Muscle layer of colon (tissue), 2 donors: ENCODE measurements around the gene MAGEA9B.
"Not testable (repeated sequence)": the region's sequence is repeated elsewhere in the genome, so short reads cannot be mapped to it uniquely, and the experiment has no call there.

Experiments
- H3K27ac ChIP-seq: one replicate; pipeline ENCODE4 v1.7.0; 2013; ENCODE audit warnings: low read depth, mild to moderate bottlenecking, low read length, moderate library complexity
- H3K27me3 ChIP-seq, 2 donors: one replicate each; pipeline ENCODE4 v1.7.0; 2013; ENCODE audit warnings: low read length in 2 of 2, mild to moderate bottlenecking in 2 of 2; ENCODE audit not compliant: insufficient read depth in 2 of 2, control insufficient read depth in 1 of 2
- H3K36me3 ChIP-seq: one replicate; pipeline ENCODE4 v1.7.0; 2013; ENCODE audit warnings: mild to moderate bottlenecking, low read length; ENCODE audit not compliant: insufficient read depth
- H3K4me1 ChIP-seq: one replicate; pipeline ENCODE4 v1.7.0; 2013; ENCODE audit warnings: mild to moderate bottlenecking, low read length; ENCODE audit not compliant: insufficient read depth
- H3K4me3 ChIP-seq, 2 donors: one replicate each; pipeline ENCODE4 v1.7.0; 2013; ENCODE audit warnings: low read length in 2 of 2, low read depth in 1 of 2, mild to moderate bottlenecking in 1 of 2, moderate library complexity in 1 of 2
- H3K9ac ChIP-seq: one replicate; pipeline ENCODE4 v1.7.0; 2013; ENCODE audit warnings: low read length
- H3K9me3 ChIP-seq: one replicate; pipeline ENCODE4 v1.7.0; 2013; ENCODE audit warnings: mild to moderate bottlenecking, low read length
- donor health status: abdominal sarcoma.
- donor health status: Adenocarcinoma of cecum.

MAGEA9B gene, protein sequence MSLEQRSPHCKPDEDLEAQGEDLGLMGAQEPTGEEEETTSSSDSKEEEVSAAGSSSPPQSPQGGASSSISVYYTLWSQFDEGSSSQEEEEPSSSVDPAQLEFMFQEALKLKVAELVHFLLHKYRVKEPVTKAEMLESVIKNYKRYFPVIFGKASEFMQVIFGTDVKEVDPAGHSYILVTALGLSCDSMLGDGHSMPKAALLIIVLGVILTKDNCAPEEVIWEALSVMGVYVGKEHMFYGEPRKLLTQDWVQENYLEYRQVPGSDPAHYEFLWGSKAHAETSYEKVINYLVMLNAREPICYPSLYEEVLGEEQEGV

GRCh38 chrX:149587359-149587758 is at the start of gene MAGEA9B:
TSS of gene MAGEA9B (minus strand) at chrX:149587459. CDS start at chrX:149583179, 4,280 bp downstream.
- H3K9ac ChIP-seq, result not testable (repeated sequence)

GRCh38 chrX:149633511-149633910 is 46.3 kb upstream of the MAGEA9B start:
- Histone ChIP-seq H3K9ac (no peak overlapping the region), H3K36me3 (no peaks in the 10 kb centered on the region), H3K27me3 (no peaks in the 10 kb centered on the region), H3K27ac (no peak overlapping the region), H3K4me1 (peaks cover 10% of the 10 kb centered on the region), H3K9me3 (no peaks in the 10 kb centered on the region), H3K4me3 (no peak overlapping the region)

More at GRCh38 chrX:149587359-149587758, at the start of gene MAGEA9B:
- H3K9me3 ChIP-seq, H3K27me3 ChIP-seq, H3K36me3 ChIP-seq, H3K4me1 ChIP-seq, H3K27ac ChIP-seq, H3K4me3 ChIP-seq: not testable (repeated sequence)

DNA sequence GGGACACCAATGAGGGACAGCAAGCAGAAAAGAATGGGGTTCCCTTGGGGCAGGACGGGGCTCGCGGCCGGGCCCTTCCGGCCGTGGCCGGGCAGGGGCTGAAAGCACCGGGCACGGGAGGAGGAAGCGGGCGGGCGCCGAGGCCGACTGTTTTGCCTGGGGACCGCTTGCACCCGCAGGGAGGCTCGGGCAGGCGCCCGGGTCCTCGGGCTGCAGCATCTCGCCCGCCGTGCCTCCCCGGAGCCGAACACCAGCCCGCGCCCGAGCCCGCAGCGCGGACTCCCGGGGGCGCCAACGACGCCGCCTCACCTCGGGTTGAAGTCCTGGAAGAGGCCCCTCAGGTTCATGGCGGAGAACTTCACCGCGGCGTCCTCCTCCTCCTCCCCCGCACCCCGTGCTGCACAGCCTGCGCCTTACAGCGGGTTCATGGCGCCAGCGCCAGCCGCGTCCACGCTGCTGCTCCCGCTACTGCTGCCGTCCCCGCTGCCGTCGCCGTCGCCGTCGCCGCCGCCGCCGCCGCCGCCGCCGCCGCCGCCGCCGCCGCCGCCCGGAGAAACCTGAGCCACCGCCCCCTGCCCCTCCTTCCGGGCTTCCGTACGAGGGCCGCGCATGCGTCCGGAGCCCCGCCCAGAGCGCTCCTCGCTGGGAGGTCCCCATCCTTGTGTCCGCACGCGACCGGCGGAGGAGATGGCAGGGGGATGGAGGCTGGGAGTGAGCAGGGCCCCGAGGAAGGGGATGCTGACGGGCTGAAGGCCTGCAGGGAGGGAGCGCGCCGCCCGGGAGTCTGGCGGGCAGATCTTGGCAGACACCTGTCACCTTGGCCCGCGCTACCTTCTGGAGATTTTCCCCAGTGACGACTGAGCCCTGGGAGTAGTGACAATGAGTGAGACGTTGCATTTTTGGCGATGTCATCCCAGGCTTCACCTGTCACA is 44.2 kb upstream of the MAGEA9B start, which contains the start of gene TMEM185A:
Gene TMEM185A (minus strand): TSS at position 559 of the 932 bp plus-strand sequence. CDS start 212 bp downstream, at position 347.
- Histone ChIP-seq H3K4me3 (peak within 1 kb of the TSS; percentile 57 to 62), H3K36me3 (no peaks in the 10 kb centered on the region), H3K9ac (no peak within 1 kb of the TSS), H3K27me3 (no peaks in the 10 kb centered on the region), H3K9me3 (no peaks in the 10 kb centered on the region), H3K27ac (peak within 1 kb of the TSS; percentile 53), H3K4me1 (peaks cover 13% of the 10 kb centered on the region)

GRCh38 chrX:149630681-149631233 is 43.5 kb upstream of the MAGEA9B start:
- H3K9ac ChIP-seq, result no peak overlapping the region

GRCh38 chrX:149629730-149630387 is 42.6 kb upstream of the MAGEA9B start:
- Histone ChIP-seq H3K4me3 (peak overlapping the region in 1 of 2 donors; percentile 57), H3K9ac (no peak overlapping the region), H3K9me3 (no peaks in the 10 kb centered on the region), H3K36me3 (no peaks in the 10 kb centered on the region), H3K27ac (no peak overlapping the region), H3K27me3 (no peaks in the 10 kb centered on the region), H3K4me1 (peaks cover 13% of the 10 kb centered on the region)

More at GRCh38 chrX:149630681-149631233, 43.5 kb upstream of the MAGEA9B start:
- H3K4me3 ChIP-seq, result peak overlapping the region; percentile 57 to 62
- peak overlapping the region; percentile 53 for H3K27ac ChIP-seq
- H3K36me3 ChIP-seq, result no peaks in the 10 kb centered on the region
- H3K4me1 ChIP-seq, result peaks cover 13% of the 10 kb centered on the region
- H3K27me3 ChIP-seq, result no peaks in the 10 kb centered on the region
- H3K9me3 ChIP-seq, result no peaks in the 10 kb centered on the region

GRCh38 chrX:149628768-149629167 is 41.5 kb upstream of the MAGEA9B start:
- no peaks in the 10 kb centered on the region for H3K36me3 ChIP-seq
- no peak overlapping the region for H3K9ac ChIP-seq
- no peaks in the 10 kb centered on the region for H3K9me3 ChIP-seq
- no peak overlapping the region for H3K4me3 ChIP-seq
- no peak overlapping the region for H3K27ac ChIP-seq
- no peaks in the 10 kb centered on the region for H3K27me3 ChIP-seq
- peaks cover 13% of the 10 kb centered on the region for H3K4me1 ChIP-seq

- Histone ChIP-seq H3K4me1 (peaks cover 13% of the 10 kb centered on the region), H3K9me3 (no peaks in the 10 kb centered on the region), H3K4me3 (no peak overlapping the region), H3K27me3 (no peaks in the 10 kb centered on the region), H3K27ac (no peak overlapping the region), H3K36me3 (no peaks in the 10 kb centered on the region), H3K9ac (no peak overlapping the region)
Measured at GRCh38 chrX:149628280-149628679, 41.0 kb upstream of the MAGEA9B start.

GRCh38 chrX:149626829-149627228 is 39.6 kb upstream of the MAGEA9B start:
- H3K9me3 ChIP-seq, H3K36me3 ChIP-seq, H3K27ac ChIP-seq, H3K9ac ChIP-seq, H3K4me3 ChIP-seq, H3K27me3 ChIP-seq: not testable (repeated sequence)
- peaks cover 13% of the 10 kb centered on the region for H3K4me1 ChIP-seq

DNA sequence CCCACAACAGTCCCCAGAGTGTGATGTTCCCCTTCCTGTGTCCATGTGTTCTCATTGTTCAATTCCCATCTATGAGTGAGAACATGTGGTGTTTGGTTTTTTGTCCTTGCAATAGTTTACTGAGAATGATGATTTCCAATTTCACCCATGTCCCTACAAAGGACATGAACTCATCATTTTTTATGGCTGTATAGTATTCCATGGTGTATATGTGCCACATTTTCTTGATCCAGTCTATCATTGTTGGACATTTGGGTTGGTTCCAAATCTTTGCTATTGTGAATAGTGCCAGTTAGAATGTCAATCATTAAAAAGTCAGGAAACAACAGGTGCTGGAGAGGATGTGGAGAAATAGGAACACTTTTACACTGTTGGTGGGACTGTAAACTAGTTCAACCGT is 32.4 kb upstream of the MAGEA9B start:
- not testable (repeated sequence) for H3K9me3 ChIP-seq, H3K36me3 ChIP-seq, H3K27me3 ChIP-seq, H3K4me1 ChIP-seq, H3K4me3 ChIP-seq, H3K9ac ChIP-seq, H3K27ac ChIP-seq

DNA sequence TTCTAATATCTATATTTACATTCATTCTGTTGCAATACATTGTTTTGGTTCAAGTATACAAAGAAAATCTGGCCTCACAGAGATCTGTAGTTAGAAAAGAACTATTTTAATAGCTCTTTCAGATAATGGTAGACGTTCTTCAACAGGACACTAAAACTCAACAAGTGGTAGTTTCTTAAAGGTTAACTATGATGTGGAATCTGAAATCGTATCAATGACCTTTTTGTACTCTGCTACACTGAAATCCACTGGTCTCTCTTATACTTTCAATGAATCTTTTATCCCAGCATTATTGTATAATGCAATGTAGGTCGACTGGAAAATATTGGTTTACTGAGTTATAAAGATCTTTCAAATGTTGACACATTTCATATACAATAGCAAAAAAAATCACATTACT is 31.6 kb upstream of the MAGEA9B start:
- Histone ChIP-seq H3K4me3 (no peak overlapping the region), H3K36me3 (no peaks in the 10 kb centered on the region), H3K9me3 (no peaks in the 10 kb centered on the region), H3K27me3 (no peaks in the 10 kb centered on the region), H3K9ac (no peak overlapping the region), H3K27ac (no peak overlapping the region), H3K4me1 (no peaks in the 10 kb centered on the region)
